Choroid plexus epithelial cell (primary cell): ENCODE measurements around the gene ETV1.
A peak's percentile ranks its signal among the peaks of the same experiment; 100 is the strongest.

Source experiments
- DNase-seq: peaks from one replicate; pipeline ENCODE4 v3.0.0-alpha.2; 2010; ENCODE audit warnings: low read depth
- H3K4me3 ChIP-seq: 2 replicates; pipeline ENCODE4 v1.5.1; 2011; ENCODE audit warnings: low read depth, mild to moderate bottlenecking, control low read depth, low read length, moderate library complexity
- CTCF ChIP-seq: conservative IDR thresholded peaks from 2 replicates; pipeline ENCODE4 v1.5.1; 2011; ENCODE audit warnings: low read depth, mild to moderate bottlenecking, control low read depth, inconsistent platforms, low read length, moderate library complexity

ETV1 gene

GRCh38 chr7:13989126-13989948, at the start of gene ETV1:
ETV1 (minus strand) TSS chr7:13989666; CDS start chr7:13989052, 614 bp downstream.
- H3K4me3 ChIP-seq = peak within 1 kb of the TSS; percentile 87
- DNase-seq = peak; percentile 86
- peak; percentile 62 for TF ChIP-seq CTCF

GRCh38 chr7:14024406-14024805, 34.9 kb upstream of the ETV1 start:
- DNase-seq = no peak
- no peak overlapping the region for H3K4me3 ChIP-seq
- no peak for TF ChIP-seq CTCF

GRCh38 chr7:14023838-14024237, 34.4 kb upstream of the ETV1 start:
- no peak overlapping the region for H3K4me3 ChIP-seq
- peak; percentile 45 for DNase-seq
- TF ChIP-seq CTCF = no peak

GRCh38 chr7:14023342-14023741, 33.9 kb upstream of the ETV1 start:
- H3K4me3 ChIP-seq = no peak overlapping the region
- DNase-seq = no peak
- no peak for TF ChIP-seq CTCF

GRCh38 chr7:14021069-14021468, 31.6 kb upstream of the ETV1 start:
- no peak for TF ChIP-seq CTCF
- H3K4me3 ChIP-seq = no peak overlapping the region
- peak; percentile 56 for DNase-seq

- DNase-seq = peak; percentile 13
These were observed 31.0 kb upstream of the ETV1 start for GRCh38 chr7:14020339-14020900.

More at GRCh38 chr7:14020339-14020900, 31.0 kb upstream of the ETV1 start:
- no peak overlapping the region for H3K4me3 ChIP-seq
- no peak for TF ChIP-seq CTCF
